Measurements from ENCODE around the gene B9D2.

B9D2 gene

GRCh38 chr19:41344162-41344561 is 19.8 kb downstream of the B9D2 start:
- no peak for DNase-seq (ENCODE audit: low spot score)
- Histone ChIP-seq H3K27ac (peak overlapping the region in 1 of 2 donors; percentile 3), H3K4me3 (no peak overlapping the region)
- no peak for TF ChIP-seq CTCF (IDR thresholded peaks at IDR 0.05)

- TF ChIP-seq CTCF (IDR thresholded peaks at IDR 0.05), result no peak
- H3K27ac ChIP-seq, result no peak overlapping the region
- H3K4me3 ChIP-seq, result no peak overlapping the region
- DNase-seq (ENCODE audit: low spot score), result no peak
These were observed 22.1 kb downstream of the B9D2 start for GRCh38 chr19:41341669-41342490.

- Histone ChIP-seq H3K27ac (no peak overlapping the region), H3K4me3 (no peak overlapping the region)
- no peak for DNase-seq (ENCODE audit: low spot score)
- no peak for TF ChIP-seq CTCF (IDR thresholded peaks at IDR 0.05)
These were observed 24.0 kb downstream of the B9D2 start for GRCh38 chr19:41339936-41340335.

- no peak for DNase-seq (ENCODE audit: low spot score)
- Histone ChIP-seq H3K27ac (peak overlapping the region in 1 of 2 donors; percentile 8), H3K4me3 (no peak overlapping the region)
- TF ChIP-seq CTCF (IDR thresholded peaks at IDR 0.05), result no peak
These were observed 28.5 kb downstream of the B9D2 start for GRCh38 chr19:41335467-41335866.

- no peak overlapping the region for H3K4me3 ChIP-seq
- no peak for DNase-seq (ENCODE audit: low spot score)
- peak overlapping the region in 1 of 2 donors; percentile 8 for H3K27ac ChIP-seq
- TF ChIP-seq CTCF (IDR thresholded peaks at IDR 0.05), result no peak
These were observed 29.2 kb downstream of the B9D2 start for GRCh38 chr19:41334793-41335192.

- H3K4me3 ChIP-seq, result no peak overlapping the region
- DNase-seq (ENCODE audit: low spot score), result no peak
- TF ChIP-seq CTCF (IDR thresholded peaks at IDR 0.05), result no peak
- H3K27ac ChIP-seq, result no peak overlapping the region
These were observed 31.5 kb downstream of the B9D2 start for GRCh38 chr19:41332468-41332867.

GRCh38 chr19:41332000-41332399 is 31.9 kb downstream of the B9D2 start:
- TF ChIP-seq CTCF (IDR thresholded peaks at IDR 0.05), result no peak
- no peak overlapping the region for H3K4me3 ChIP-seq
- no peak for DNase-seq (ENCODE audit: low spot score)
- H3K27ac ChIP-seq, result no peak overlapping the region
